SK-N-SH (cell line): Measurements from ENCODE around the gene TUBB4A. TPM values are rescaled to one million over a fixed set of nuclear protein-coding genes. Genes with fewer than 3 reads are reported as not detected.

Experiments used
- CTCF ChIA-PET: fragments of 300-600, 350-600 bp; formaldehyde crosslinking; extraction: SDS; loops from one replicate; lab custom pipeline; 2021; lab: Yijun Ruan, JAX
- POLR2A ChIA-PET: fragments of 350-600 bp; sonication (Branson Sonifier 250); formaldehyde crosslinking; extraction: SDS; loops from one replicate; lab custom pipeline; 2020; ENCODE audit warnings: antibody characterized with exemption, inconsistent platforms; lab: Yijun Ruan, JAX
- DNase-seq: peaks from one replicate; pipeline ENCODE4 v3.0.0; 2012
- H2AFZ ChIP-seq: fragments of 200-600 bp; sonication (generic); 2 replicates; pipeline ENCODE4 v1.8.1; 2016; ENCODE audit warnings: antibody characterized with exemption, mild to moderate bottlenecking, low read depth
- H3F3A ChIP-seq: fragments of 200-600 bp; sonication (generic); replicated peaks from 2 replicates; pipeline ENCODE3; 2016; ENCODE audit warnings: antibody characterized with exemption, mild to moderate bottlenecking; ENCODE audit not compliant: insufficient read depth
- H3K27ac ChIP-seq, 2 experiments: fragments of 200-500 bp in 1 of 2; fragments of 200-600 bp in 1 of 2; sonication (Bioruptor generic) in 1 of 2; sonication (generic), shearing (Covaris generic) in 1 of 2; 2 replicates each; pipeline versions ENCODE4 v1.5.1 to v1.6.1; 2014 to 2016; ENCODE audit warnings: low read depth in 2 of 2, inconsistent platforms in 1 of 2, low read length in 1 of 2, mild to moderate bottlenecking in 1 of 2, mixed read lengths in 1 of 2
- H3K27me3 ChIP-seq: fragments of 200-600 bp; sonication (generic), shearing (Covaris generic); 2 replicates; pipeline ENCODE4 v1.6.1; 2016; ENCODE audit warnings: mixed run types; ENCODE audit not compliant: insufficient read depth
- H3K36me3 ChIP-seq, 2 experiments: fragments of 200-500 bp in 1 of 2; fragments of 200-600 bp in 1 of 2; sonication (Bioruptor generic) in 1 of 2; sonication (generic) in 1 of 2; replicated peaks in 1 of 2; 2 replicates each; pipeline versions ENCODE3 to v1.5.1; 2014 to 2016; ENCODE audit warnings: low read length in 1 of 2, mild to moderate bottlenecking in 1 of 2; ENCODE audit not compliant: insufficient read depth in 2 of 2, control insufficient read depth in 1 of 2
- H3K4me1 ChIP-seq, 2 experiments: fragments of 200-500 bp in 1 of 2; fragments of 200-600 bp in 1 of 2; sonication (Bioruptor generic) in 1 of 2; sonication (generic), shearing (Covaris generic) in 1 of 2; 2 replicates each; pipeline versions ENCODE4 v1.5.1 to v1.6.1; 2014 to 2016; ENCODE audit warnings: low read depth in 1 of 2, low read length in 1 of 2, mixed run types in 1 of 2; ENCODE audit not compliant: insufficient read depth in 2 of 2, control insufficient read depth in 1 of 2
- H3K4me2 ChIP-seq: fragments of 200-600 bp; sonication (generic), shearing (Covaris generic); 2 replicates; pipeline ENCODE4 v1.6.1; 2017; ENCODE audit warnings: mixed run types
- H3K4me3 ChIP-seq, 2 experiments: fragments of 200-500 bp in 1 of 2; fragments of 200-600 bp in 1 of 2; sonication (Bioruptor generic) in 1 of 2; sonication (generic), shearing (Covaris generic) in 1 of 2; 2 replicates each; pipeline versions ENCODE4 v1.5.1 to v1.8.1; 2014 to 2016; ENCODE audit warnings: low read depth in 2 of 2, inconsistent platforms in 1 of 2, low read length in 1 of 2, mild to moderate bottlenecking in 1 of 2, mixed read lengths in 1 of 2, moderate library complexity in 1 of 2
- H3K79me2 ChIP-seq: fragments of 200-600 bp; sonication (generic); 2 replicates; pipeline ENCODE4 v1.8.1; 2017; ENCODE audit warnings: mild to moderate bottlenecking; ENCODE audit not compliant: insufficient read depth
- H3K9ac ChIP-seq: fragments of 200-600 bp; sonication (generic); 2 replicates; pipeline ENCODE4 v1.6.1; 2017; ENCODE audit warnings: mixed run types
- H3K9me2 ChIP-seq: fragments of 200-600 bp; sonication (generic); 2 replicates; pipeline ENCODE4 v1.6.1; 2017; ENCODE audit warnings: mixed run types
- H3K9me3 ChIP-seq: fragments of 200-600 bp; sonication (generic); 2 replicates; pipeline ENCODE4 v1.6.1; 2017; ENCODE audit warnings: mixed run types, mild to moderate bottlenecking, moderate library complexity
- H4K20me1 ChIP-seq: fragments of 200-600 bp; sonication (generic); 2 replicates; pipeline ENCODE4 v1.6.1; 2017; ENCODE audit warnings: mild to moderate bottlenecking, mixed run types; ENCODE audit not compliant: insufficient read depth
- CHD2 ChIP-seq: fragments of 150-350 bp; IDR thresholded peaks from 2 replicates; pipeline ENCODE4 v1.6.1; 2018; ENCODE audit warnings: low read length; ENCODE audit not compliant: partially characterized antibody
- ELF1 ChIP-seq: IDR thresholded peaks from 2 replicates; pipeline ENCODE4 v1.4.0; 2012
- GABPA ChIP-seq: IDR thresholded peaks from 2 replicates; pipeline ENCODE4 v1.4.0; 2012; ENCODE audit warnings: low read depth, mild to moderate bottlenecking
- JUND ChIP-seq: IDR thresholded peaks from 2 replicates; pipeline ENCODE4 v1.4.0; 2012
- MAX ChIP-seq: IDR thresholded peaks from 2 replicates; pipeline ENCODE4 v1.4.0; 2012; ENCODE audit warnings: low read depth
- MXI1 ChIP-seq: IDR thresholded peaks from 2 replicates; pipeline ENCODE4 v1.6.1; 2012; ENCODE audit warnings: mild to moderate bottlenecking, low read depth, low read length, improper control_type of control experiment
- NFIC ChIP-seq: IDR thresholded peaks from 2 replicates; pipeline ENCODE4 v1.4.0; 2012; ENCODE audit warnings: borderline replicate concordance
- NRF1 ChIP-seq: IDR thresholded peaks from 2 replicates; pipeline ENCODE4 v1.6.1; 2012; ENCODE audit warnings: low read depth, mild to moderate bottlenecking, low read length
- POLR2AphosphoS5 ChIP-seq: IDR thresholded peaks from 2 replicates; pipeline ENCODE4 v1.6.1; 2012; ENCODE audit warnings: low read depth, low read length
- RFX5 ChIP-seq: IDR thresholded peaks from 2 replicates; pipeline ENCODE4 v1.6.1; 2012; ENCODE audit warnings: mild to moderate bottlenecking, improper control_type of control experiment, low read length
- ZBTB33 ChIP-seq: IDR thresholded peaks from 2 replicates; pipeline ENCODE4 v1.4.0; 2012; ENCODE audit warnings: low read depth, borderline replicate concordance
- WGBS: methylation state at CpG from one replicate; pipeline ENCODE4 v1.1.6; 2017; ENCODE audit warnings: low lambda C conversion rate; 5-methylcytosine and 5-hydroxymethylcytosine counted together
- polyA plus RNA-seq, 3 experiments: library from polyadenylated mRNA; depleted of rRNA; stranded (reverse); fragments of >200 nt; gene quantifications; 2 replicates each; pipeline ENCODE4 v1.2.3, GENCODE V29; 2012
- TF ChIP-seq, protein P1 (sequence below): fragments of 150-350 bp; IDR thresholded peaks from 2 replicates; pipeline ENCODE4 v1.6.1; 2016; ENCODE audit warnings: mild to moderate bottlenecking, low read depth, low read length

Gene TUBB4A
- polyA plus RNA-seq, 1 of the 3 experiments (the other 2 are of a cell fraction), result 4.5 TPM

DNA sequence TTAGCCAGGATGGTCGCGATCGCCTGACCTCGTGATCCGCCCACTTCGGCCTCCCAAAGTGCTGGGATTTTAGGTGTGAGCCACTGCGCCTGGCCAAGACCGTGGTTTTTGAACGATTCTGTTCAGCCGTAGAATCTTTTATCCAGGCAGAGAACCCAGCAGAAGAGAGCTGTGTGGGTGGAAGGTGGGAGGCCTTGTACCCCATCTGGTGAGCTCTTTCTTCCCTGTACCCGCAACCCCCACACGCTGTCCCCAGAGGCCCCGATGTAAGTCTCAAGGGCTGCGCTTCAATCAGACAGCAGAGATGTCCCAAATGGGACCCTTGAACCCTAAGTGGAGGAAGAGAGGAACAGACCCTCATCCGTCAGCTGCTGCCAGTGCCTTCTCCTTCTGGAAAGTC is 46.2 kb downstream of the TUBB4A start:
- Histone ChIP-seq H2AFZ (no peak overlapping the region), H3K4me1 (peaks cover 0 to 9% of the 10 kb centered on the region in 2 experiments; a peak in 1 of 4 replicates), H3K27me3 (no peaks in the 10 kb centered on the region), H3K36me3 (peaks cover 0 to 9% of the 10 kb centered on the region in 2 experiments), H3F3A (no peaks in the 10 kb centered on the region), H3K4me3 (no peak overlapping the region), H3K79me2 (no peaks in the 10 kb centered on the region), H3K9me2 (no peaks in the 10 kb centered on the region), H3K9me3 (no peaks in the 10 kb centered on the region), H3K9ac (no peak overlapping the region), H3K4me2 (no peak overlapping the region), H3K27ac (no peak overlapping the region), H4K20me1 (no peaks in the 10 kb centered on the region)
- WGBS, result 87% methylated on average over 11 of the region's 15 CpGs
- no peak for DNase-seq
- ChIA-PET POLR2A (interaction anchor here (0.7 kb wide), 1 partner anchor 12 kb away, joined by 3 read pairs; no protein-coding TSS in a partner anchor), CTCF (no interaction called here)
- TF ChIP-seq NRF1 (no peak), GABPA (no peak), CHD2 (no peak), RFX5 (no peak), ELF1 (no peak), JUND (no peak), NFIC (no peak)
- TF ChIP-seq, protein P1, sequence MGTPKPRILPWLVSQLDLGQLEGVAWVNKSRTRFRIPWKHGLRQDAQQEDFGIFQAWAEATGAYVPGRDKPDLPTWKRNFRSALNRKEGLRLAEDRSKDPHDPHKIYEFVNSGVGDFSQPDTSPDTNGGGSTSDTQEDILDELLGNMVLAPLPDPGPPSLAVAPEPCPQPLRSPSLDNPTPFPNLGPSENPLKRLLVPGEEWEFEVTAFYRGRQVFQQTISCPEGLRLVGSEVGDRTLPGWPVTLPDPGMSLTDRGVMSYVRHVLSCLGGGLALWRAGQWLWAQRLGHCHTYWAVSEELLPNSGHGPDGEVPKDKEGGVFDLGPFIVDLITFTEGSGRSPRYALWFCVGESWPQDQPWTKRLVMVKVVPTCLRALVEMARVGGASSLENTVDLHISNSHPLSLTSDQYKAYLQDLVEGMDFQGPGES, result no peak

GRCh38 chr19:6453951-6454565 is 48.1 kb downstream of the TUBB4A start:
- Histone ChIP-seq H3K27me3 (no peaks in the 10 kb centered on the region), H3K4me1 (peaks cover 0 to 9% of the 10 kb centered on the region in 2 experiments; a peak in 1 of 4 replicates), H3K9ac (no peak overlapping the region), H3K4me2 (no peak overlapping the region), H3K27ac (no peak overlapping the region), H4K20me1 (no peaks in the 10 kb centered on the region), H3F3A (no peaks in the 10 kb centered on the region), H3K79me2 (no peaks in the 10 kb centered on the region), H3K9me3 (no peaks in the 10 kb centered on the region), H3K36me3 (peaks cover 0 to 9% of the 10 kb centered on the region in 2 experiments), H3K9me2 (no peaks in the 10 kb centered on the region), H2AFZ (no peak overlapping the region)
- no peak for DNase-seq
- ChIA-PET CTCF (interaction anchor here (0.8 to 1.1 kb wide), 2 partner anchors 18 to 63 kb away, joined by 3 read pairs; no protein-coding TSS in a partner anchor), POLR2A (no interaction called here)
- WGBS, result 100% methylated on average over 4 of the region's 11 CpGs
- TF ChIP-seq POLR2AphosphoS5, result no peak
- TF ChIP-seq, all 33 proteins: peak for 0
- no peak overlapping the region; a peak in 1 of 4 replicates for H3K4me3 ChIP-seq

- CTCF ChIA-PET, result interaction anchor here (1.1 kb wide), 1 partner anchor 64 kb away, joined by 3 read pairs; no protein-coding TSS in a partner anchor
- no peaks in the 10 kb centered on the region for H3K27me3 ChIP-seq
- no peak for TF ChIP-seq MXI1
- TF ChIP-seq ZBTB33, result no peak
- no peak for TF ChIP-seq MAX
- TF ChIP-seq, all 33 proteins: peak for 0
- no peaks in the 10 kb centered on the region for H3F3A ChIP-seq
- H3K9me3 ChIP-seq, result no peaks in the 10 kb centered on the region
- no peaks in the 10 kb centered on the region for H4K20me1 ChIP-seq
- 92% methylated on average over 2 of the region's 2 CpGs for WGBS
- H2AFZ ChIP-seq, result no peak overlapping the region
- POLR2A ChIA-PET, result no interaction called here
- no peak overlapping the region for H3K4me3 ChIP-seq
- H3K9me2 ChIP-seq, result no peaks in the 10 kb centered on the region
- no peak overlapping the region for H3K9ac ChIP-seq
- H3K36me3 ChIP-seq, result peaks cover 0 to 9% of the 10 kb centered on the region in 2 experiments
- H3K27ac ChIP-seq, result no peak overlapping the region
- no peak for DNase-seq
- H3K79me2 ChIP-seq, result no peaks in the 10 kb centered on the region
- H3K4me2 ChIP-seq, result no peak overlapping the region
- no peaks in the 10 kb centered on the region; a peak in 1 of 4 replicates for H3K4me1 ChIP-seq
These were observed 49.2 kb downstream of the TUBB4A start for GRCh38 chr19:6452899-6453298.
